Muscle layer of colon (tissue), 2 donors: ENCODE results near the gene MAN2C1.
A peak's percentile ranks its signal among the peaks of the same experiment; 100 is the strongest.
"Not testable (repeated sequence)": the region's sequence is repeated elsewhere in the genome, so short reads cannot be mapped to it uniquely, and the experiment has no call there.

Source experiments
- H3K27ac ChIP-seq: one replicate; pipeline ENCODE4 v1.7.0; 2013; ENCODE audit warnings: low read depth, mild to moderate bottlenecking, low read length, moderate library complexity
- H3K27me3 ChIP-seq, 2 donors: one replicate each; pipeline ENCODE4 v1.7.0; 2013; ENCODE audit warnings: low read length in 2 of 2, mild to moderate bottlenecking in 2 of 2; ENCODE audit not compliant: insufficient read depth in 2 of 2, control insufficient read depth in 1 of 2
- H3K36me3 ChIP-seq: one replicate; pipeline ENCODE4 v1.7.0; 2013; ENCODE audit warnings: mild to moderate bottlenecking, low read length; ENCODE audit not compliant: insufficient read depth
- H3K4me1 ChIP-seq: one replicate; pipeline ENCODE4 v1.7.0; 2013; ENCODE audit warnings: mild to moderate bottlenecking, low read length; ENCODE audit not compliant: insufficient read depth
- H3K4me3 ChIP-seq, 2 donors: one replicate each; pipeline ENCODE4 v1.7.0; 2013; ENCODE audit warnings: low read length in 2 of 2, low read depth in 1 of 2, mild to moderate bottlenecking in 1 of 2, moderate library complexity in 1 of 2
- H3K9ac ChIP-seq: one replicate; pipeline ENCODE4 v1.7.0; 2013; ENCODE audit warnings: low read length
- H3K9me3 ChIP-seq: one replicate; pipeline ENCODE4 v1.7.0; 2013; ENCODE audit warnings: mild to moderate bottlenecking, low read length
- donor health status: abdominal sarcoma.
- donor health status: Adenocarcinoma of cecum.

MAN2C1 gene

DNA sequence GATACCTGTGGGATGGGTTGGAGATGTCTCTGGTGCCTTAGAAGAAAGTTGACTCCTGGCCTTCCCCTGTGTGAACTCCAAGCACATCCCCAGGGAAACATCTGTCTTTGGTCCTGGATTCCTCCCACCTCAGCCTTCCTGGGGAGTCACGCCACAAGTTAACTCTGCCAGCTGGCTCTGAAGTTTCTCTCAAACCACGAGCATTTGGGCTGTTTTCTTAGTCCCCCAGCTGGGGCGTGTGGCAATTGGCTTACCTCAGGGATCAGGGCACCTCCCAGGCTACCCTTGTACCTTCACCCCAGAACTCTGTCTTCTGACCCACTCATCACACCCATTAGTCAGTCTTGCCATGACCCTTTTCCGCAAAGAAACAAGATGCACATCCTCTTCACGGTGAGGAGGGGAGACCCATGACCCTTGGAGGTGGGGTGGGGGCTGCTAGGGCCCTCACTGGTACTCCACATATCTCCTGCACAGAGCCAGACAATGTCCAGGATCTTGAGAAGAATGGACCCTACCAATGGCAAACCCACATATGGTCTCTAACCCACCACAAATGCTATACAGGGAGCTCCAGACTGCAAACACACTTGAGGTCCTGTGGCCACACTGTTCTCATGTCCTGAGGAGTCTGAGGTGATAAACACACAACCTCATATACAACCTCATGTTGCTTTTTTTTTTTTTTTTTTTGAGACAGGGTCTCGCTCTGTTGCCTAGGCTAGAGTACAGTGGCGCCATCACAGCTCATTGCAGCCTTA, 17.6 kb downstream of the MAN2C1 start:
- no peak overlapping the region for H3K9ac ChIP-seq
- H3K4me3 ChIP-seq, result no peak overlapping the region
- H3K27me3 ChIP-seq, result no peaks in the 10 kb centered on the region
- peaks cover 4% of the 10 kb centered on the region for H3K36me3 ChIP-seq
- H3K4me1 ChIP-seq, result peaks cover 8% of the 10 kb centered on the region
- no peak overlapping the region for H3K27ac ChIP-seq
- H3K9me3 ChIP-seq, result no peaks in the 10 kb centered on the region

DNA sequence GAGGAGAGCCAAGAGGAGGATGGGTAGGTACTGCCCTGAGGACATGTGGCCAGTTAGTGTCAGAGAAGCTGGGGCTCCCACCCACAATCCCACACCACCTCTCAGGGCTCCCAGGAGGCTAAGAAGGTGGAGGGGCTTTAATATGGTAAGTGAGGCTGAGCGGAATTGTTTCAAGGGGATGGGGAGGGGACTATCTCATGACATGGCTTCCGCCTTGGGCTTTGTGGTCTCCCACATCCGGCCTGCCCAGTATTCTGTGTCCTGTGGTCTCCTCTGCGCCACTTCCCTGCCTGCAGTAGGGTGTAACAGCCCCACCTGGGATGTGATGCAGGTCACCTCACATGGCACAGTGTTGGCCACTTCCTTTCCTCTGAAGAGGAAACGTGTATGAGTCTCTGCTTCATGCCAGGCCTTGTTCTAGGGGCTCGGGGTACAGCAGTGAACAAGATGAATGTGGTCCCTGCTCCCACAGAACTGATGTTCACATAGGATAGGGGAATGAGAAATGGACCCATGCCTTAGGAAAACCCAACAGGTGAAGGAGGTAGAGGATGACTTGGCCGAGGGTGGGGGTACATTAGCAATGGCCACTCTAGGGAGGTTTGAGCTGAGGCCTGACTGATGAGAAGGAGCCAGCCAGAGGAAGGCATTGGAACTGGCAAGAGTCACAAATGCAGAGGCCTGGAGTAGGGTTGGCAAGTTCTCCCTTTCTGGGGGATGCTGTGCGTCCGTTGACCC, 18.4 kb downstream of the MAN2C1 start:
- peaks cover 8% of the 10 kb centered on the region for H3K4me1 ChIP-seq
- H3K27ac ChIP-seq, result no peak overlapping the region
- H3K4me3 ChIP-seq, result no peak overlapping the region

DNA sequence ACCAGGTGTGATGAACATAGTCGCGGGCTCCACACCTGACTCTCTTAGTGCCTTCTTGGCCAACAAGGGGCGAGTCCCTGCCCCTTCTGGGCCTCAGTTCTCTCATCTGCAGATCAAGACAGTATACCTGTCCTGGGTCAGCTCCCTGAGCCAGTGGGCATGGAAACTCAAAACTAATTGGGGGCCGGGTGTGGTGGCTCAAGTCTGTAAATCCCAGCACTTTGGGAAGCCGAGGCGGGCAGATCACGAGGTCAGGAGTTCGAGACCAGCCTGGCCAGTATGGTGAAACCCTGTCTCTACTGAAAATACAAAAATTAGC, 19.1 kb downstream of the MAN2C1 start:
- not testable (repeated sequence) for H3K4me3 ChIP-seq, H3K27ac ChIP-seq, H3K27me3 ChIP-seq, H3K9me3 ChIP-seq, H3K36me3 ChIP-seq, H3K9ac ChIP-seq, H3K4me1 ChIP-seq

More for the DNA sequence above, 18.4 kb downstream of the MAN2C1 start:
- no peaks in the 10 kb centered on the region for H3K9me3 ChIP-seq
- no peaks in the 10 kb centered on the region for H3K27me3 ChIP-seq
- H3K9ac ChIP-seq, result no peak overlapping the region
- peaks cover under 1% of the 10 kb centered on the region for H3K36me3 ChIP-seq

DNA sequence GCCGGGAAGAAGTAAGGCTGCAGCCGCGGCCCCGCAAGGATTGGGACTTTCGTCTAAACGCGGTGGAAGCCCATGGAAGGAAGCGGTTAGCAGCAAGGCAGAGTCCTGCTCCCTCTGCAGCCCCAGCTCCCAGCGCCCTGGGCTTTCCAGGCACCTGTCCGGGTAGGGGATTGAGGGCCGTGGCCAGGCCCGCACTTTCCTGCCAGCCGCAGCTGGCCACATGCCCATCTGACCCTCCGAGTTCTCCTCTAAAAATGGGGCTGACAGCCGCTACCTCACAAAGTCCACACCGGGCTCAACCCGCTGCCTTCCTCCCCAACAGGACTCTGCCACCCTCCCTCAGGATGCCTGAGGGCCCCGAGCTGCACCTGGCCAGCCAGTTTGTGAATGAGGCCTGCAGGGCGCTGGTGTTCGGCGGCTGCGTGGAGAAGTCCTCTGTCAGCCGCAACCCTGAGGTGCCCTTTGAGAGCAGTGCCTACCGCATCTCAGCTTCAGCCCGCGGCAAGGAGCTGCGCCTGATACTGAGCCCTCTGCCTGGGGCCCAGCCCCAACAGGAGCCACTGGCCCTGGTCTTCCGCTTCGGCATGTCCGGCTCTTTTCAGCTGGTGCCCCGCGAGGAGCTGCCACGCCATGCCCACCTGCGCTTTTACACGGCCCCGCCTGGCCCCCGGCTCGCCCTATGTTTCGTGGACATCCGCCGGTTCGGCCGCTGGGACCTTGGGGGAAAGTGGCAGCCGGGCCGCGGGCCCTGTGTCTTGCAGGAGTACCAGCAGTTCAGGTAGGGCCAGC, 19.7 kb downstream of the MAN2C1 start:
- peak overlapping the region; percentile 77 for H3K27ac ChIP-seq
- H3K9ac ChIP-seq, result no peak overlapping the region

DNA sequence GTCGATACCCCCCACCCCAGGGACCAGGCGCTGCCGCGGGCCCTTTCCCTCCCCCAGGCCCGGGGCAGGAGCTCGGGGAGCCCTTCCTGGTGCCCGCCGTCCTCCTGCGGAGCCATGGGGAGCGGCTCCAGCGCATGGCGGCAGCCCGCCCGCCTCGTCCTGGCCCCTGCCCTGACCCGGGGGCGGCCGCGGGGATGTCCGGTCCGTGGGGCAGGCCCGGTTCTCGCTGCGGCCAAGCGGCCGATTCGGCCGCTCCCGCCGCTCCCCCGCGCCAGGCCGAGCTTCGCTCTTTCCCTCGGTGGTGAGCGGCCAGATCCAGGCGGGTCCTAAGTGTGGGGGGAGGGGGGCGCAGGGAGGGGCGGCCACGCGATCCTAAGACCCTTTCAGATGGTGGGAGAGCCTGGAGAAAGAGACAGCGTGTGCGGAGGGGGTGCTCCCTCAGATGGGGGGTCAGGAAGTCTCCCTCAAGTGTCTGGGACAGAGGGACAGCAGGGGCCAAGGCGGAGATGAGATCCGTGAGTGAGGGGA, 20.3 kb downstream of the MAN2C1 start:
- Histone ChIP-seq H3K27ac (peak overlapping the region; percentile 77), H3K9me3 (no peaks in the 10 kb centered on the region), H3K36me3 (no peaks in the 10 kb centered on the region), H3K9ac (peak overlapping the region; percentile 53), H3K4me1 (peaks cover 8% of the 10 kb centered on the region), H3K27me3 (no peaks in the 10 kb centered on the region), H3K4me3 (peak overlapping the region; percentile 43 to 94)

More for the DNA sequence above, 19.7 kb downstream of the MAN2C1 start:
- no peaks in the 10 kb centered on the region for H3K9me3 ChIP-seq
- peak overlapping the region; percentile 43 to 94 for H3K4me3 ChIP-seq
- no peaks in the 10 kb centered on the region for H3K27me3 ChIP-seq
- H3K36me3 ChIP-seq, result no peaks in the 10 kb centered on the region
- H3K4me1 ChIP-seq, result peaks cover 8% of the 10 kb centered on the region

DNA sequence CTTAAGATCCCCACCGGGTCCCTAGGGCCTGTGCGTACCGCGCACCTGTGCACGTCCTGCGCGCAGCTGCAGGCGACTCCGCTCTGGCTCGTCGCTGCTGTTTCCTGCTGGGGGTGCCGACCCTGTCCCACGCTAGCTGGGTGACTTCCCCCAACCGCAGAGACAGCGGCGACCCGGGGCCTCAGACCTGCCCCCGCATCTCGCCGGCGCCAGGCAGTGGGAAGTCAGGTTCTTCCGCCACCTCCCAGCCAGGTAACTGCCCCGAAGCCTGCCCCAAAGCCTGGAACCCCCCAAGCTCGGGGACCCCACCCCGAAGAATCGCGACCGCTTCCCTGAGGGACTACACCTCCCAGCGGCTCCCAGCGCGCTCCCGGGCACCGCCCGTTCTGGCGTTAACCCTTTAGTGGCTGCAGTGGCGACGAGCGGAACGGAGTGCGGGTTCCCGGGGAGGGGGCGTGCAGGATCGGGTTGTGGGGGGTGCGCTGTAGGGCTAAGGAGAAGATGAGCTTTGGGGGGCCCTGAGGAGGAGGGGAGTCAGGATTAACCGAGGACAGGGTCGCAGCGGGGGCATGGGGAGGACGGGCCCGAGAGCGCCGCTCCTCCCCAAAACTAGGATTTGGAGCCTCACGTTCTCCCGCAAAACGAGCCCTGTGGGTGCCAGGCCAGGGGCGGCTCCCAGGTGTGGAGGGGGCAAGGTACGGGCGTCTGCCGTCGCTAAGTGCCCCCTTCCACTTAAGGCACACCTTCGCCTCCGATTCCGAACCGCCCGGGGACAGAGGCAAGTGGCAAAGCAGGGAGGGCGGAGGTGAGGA, 21.0 kb downstream of the MAN2C1 start:
- H3K27me3 ChIP-seq, result no peaks in the 10 kb centered on the region
- H3K9ac ChIP-seq, result peak overlapping the region; percentile 53
- no peaks in the 10 kb centered on the region for H3K9me3 ChIP-seq
- peaks cover 8% of the 10 kb centered on the region for H3K4me1 ChIP-seq
- H3K36me3 ChIP-seq, result no peaks in the 10 kb centered on the region
- H3K27ac ChIP-seq, result peak overlapping the region; percentile 77
- peak overlapping the region; percentile 43 to 94 for H3K4me3 ChIP-seq

DNA sequence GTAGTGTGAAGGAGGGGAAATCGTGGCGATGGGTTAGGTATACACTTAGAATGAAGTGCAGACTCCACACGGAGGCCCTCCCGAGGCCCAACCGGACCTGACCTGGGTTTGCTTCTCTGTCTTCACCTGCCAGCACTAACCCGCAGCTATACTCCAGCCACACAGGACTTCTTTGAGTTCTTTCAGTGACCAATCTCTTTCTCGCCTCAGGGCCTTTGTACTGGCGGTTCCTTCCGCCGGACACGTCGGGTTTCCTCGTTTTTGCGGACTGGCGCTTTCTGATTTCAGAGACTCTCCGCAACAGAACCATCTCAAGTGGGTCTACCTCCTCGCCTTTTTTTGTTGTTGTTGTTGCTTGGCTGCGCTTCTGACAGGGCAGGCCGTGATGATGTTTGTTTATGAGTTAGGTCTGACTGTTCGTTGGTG, 21.6 kb downstream of the MAN2C1 start, which contains the start of gene NEIL1:
Gene NEIL1 (plus strand): TSS at position 244 of the 426 bp plus-strand sequence. CDS start 1,867 bp downstream, outside the sequence.
- H3K36me3 ChIP-seq, result no peaks in the 10 kb centered on the region
- H3K4me1 ChIP-seq, result peaks cover 8% of the 10 kb centered on the region
- peak within 1 kb of the TSS; percentile 43 to 94 for H3K4me3 ChIP-seq
- H3K27me3 ChIP-seq, result no peaks in the 10 kb centered on the region
- no peaks in the 10 kb centered on the region for H3K9me3 ChIP-seq
- peak within 1 kb of the TSS; percentile 77 for H3K27ac ChIP-seq
- H3K9ac ChIP-seq, result peak within 1 kb of the TSS; percentile 53

DNA sequence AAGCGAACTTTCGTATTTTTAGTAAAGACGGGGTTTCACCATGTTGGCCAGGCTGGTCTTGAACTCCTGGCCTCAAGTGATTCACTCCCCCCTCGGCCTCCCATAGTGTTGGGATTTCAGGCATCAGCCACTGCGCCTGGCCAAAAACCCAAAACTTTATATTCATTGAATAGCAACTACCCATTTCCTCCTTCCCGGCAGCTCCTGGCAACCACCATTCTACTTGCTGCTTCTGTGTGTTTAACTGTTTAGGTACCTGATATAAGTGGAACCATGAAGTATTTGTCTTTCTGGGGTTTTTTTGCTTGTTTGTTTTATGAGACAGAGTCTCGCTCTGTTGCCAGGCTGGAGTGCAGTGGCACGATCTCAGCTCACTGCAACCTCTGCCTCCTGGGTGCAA, 24.5 kb downstream of the MAN2C1 start:
- H3K9ac ChIP-seq, H3K27me3 ChIP-seq, H3K4me3 ChIP-seq, H3K36me3 ChIP-seq, H3K9me3 ChIP-seq, H3K27ac ChIP-seq, H3K4me1 ChIP-seq: not testable (repeated sequence)

DNA sequence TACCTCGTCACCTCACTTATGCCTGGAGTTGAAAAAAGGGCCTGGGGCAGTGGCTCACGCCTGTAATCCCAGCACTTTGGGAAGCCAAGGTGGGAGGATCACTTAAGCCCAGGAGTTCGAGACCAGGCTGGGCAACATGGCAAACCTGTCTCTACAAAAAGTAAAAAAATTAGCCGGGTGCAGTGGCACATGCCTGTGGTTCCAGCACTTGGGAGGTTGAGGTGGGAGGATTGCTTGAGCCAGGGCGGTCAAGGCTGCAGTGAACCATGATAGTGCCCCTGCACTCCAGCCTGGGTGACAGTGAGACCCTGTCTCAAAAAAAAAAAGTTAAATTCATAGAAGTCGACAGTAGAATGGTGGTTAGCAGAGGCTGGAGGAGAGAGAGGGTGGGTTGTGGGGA, 26.2 kb downstream of the MAN2C1 start:
- Histone ChIP-seq H3K27me3 (no peaks in the 10 kb centered on the region), H3K27ac (no peak overlapping the region), H3K9me3 (no peaks in the 10 kb centered on the region), H3K4me3 (no peak overlapping the region), H3K36me3 (peaks cover 3% of the 10 kb centered on the region), H3K9ac (no peak overlapping the region), H3K4me1 (no peaks in the 10 kb centered on the region)

DNA sequence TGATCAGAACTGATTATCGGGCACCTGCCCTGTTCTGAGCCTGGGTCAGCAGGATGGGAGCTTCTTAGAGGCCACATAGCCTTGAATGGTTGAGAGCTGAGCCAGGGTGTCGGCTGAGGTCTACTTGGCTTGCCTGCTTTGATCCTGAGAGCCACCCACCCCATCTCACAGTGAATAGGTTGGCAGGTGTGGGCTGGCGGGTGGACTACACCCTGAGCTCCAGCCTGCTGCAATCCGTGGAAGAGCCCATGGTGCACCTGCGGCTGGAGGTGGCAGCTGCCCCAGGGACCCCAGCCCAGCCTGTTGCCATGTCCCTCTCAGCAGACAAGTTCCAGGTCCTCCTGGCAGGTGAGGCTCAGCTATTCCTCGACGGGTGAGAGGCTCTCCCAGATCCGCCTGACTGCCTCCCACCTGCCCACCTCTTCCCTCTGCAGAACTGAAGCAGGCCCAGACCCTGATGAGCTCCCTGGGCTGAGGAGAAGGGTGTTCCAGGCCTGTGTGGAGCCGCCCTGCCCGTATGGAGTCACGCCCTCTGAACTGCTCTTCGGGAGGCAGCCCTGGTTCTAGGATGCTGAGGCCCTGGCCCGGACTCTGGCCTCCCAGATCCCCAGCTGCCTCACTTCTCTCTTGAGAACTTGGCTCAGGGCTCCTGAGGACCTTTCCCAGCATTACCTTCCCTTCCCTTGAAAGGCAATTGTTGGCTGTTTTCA, 28.7 kb downstream of the MAN2C1 start:
- Histone ChIP-seq H3K27me3 (no peaks in the 10 kb centered on the region), H3K4me3 (no peak overlapping the region), H3K9me3 (no peaks in the 10 kb centered on the region)

More for the DNA sequence above, 28.7 kb downstream of the MAN2C1 start:
- Histone ChIP-seq H3K9ac (no peak overlapping the region), H3K27ac (no peak overlapping the region), H3K36me3 (peaks cover 3% of the 10 kb centered on the region), H3K4me1 (peaks cover 13% of the 10 kb centered on the region)
